ENCODE results near the gene DCDC2C. TPM values are rescaled to one million over a fixed set of nuclear protein-coding genes. Genes with fewer than 3 reads are reported as not detected.

The DCDC2C gene, protein sequence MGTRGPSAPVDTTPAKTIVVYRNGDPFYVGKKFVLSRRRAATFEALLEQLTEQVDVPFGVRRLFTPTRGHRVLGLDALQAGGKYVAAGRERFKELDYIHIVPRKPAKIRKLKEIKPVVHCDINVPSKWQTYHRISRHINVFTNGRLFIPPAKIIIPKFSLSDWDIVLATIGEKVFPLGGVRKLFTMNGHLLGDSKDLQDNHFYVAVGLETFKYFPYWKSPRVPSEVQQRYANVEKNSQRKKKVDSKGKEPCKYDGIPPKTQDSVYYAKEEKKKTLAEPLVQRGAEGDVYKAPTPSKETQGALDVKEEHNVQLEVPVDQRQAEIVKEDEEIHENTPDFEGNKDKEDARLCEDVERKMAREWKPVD
- total RNA-seq, result 0.69 TPM

DNA sequence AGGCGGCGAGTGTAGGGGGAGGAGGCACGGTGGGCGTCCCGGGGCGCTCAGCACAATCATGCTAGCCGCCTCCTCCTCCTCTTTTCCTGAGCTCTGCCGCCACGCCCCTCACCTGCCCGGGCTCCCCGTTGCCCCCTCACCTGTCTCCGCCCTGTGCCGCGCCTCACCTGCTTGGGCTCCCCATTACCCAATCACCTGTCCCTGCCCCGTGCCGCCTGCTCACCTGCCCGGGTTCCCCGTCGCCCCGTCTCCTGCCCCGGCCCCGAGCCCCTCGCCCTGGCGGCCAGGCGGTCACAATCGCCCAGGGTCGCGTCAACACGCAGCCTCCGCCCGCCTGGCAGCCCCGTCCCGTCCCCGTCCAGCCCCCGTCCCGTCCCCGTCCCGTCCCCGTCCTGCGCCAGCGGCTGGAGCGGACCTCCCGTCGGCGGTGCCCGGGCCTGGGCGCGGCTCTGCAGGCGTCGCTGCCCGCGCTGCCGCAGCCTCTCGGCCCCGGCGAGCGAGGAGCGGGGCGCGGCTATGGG is at the start of gene DCDC2C:
Gene DCDC2C (plus strand): TSS at position 340 of the 521 bp plus-strand sequence. CDS start 177 bp downstream, at position 517.

DNA sequence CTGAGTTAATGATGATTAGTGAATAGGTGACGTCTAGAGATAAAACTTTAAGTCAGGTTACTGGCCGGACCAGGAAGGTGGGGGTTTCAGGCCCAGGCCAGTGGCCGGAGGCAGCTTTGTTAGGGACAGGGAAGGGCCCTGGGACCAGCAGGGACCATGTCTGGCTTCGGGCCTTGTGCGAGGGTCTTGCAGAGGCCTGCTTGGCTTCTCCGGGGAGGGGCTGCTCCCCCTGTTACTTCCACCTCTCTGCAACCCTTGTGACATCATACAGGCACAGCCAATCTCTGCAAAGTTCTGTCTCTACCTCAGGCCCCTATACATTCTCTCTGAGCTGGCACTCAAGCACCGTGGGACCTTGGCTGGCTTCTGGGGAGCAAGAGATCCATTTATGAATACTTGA is 45.5 kb upstream of the DCDC2C start, which contains the start of gene ALLC:
Gene ALLC (plus strand): TSS at position 320 of the 400 bp plus-strand sequence. CDS start 12,958 bp downstream, outside the sequence.

Other genes starting within 250 kb of the DCDC2C start
- gene ADI1, start 184.0 kb upstream of the DCDC2C start, total RNA-seq, result 11.5 TPM
- 18.7 TPM for gene RNASEH1, start 145.2 kb upstream of the DCDC2C start, total RNA-seq
- gene RPS7, start 128.3 kb upstream of the DCDC2C start, total RNA-seq, result 838 TPM
- 1.2 TPM for gene COLEC11, start 108.5 kb upstream of the DCDC2C start, total RNA-seq
- gene ALLC, start 45.4 kb upstream of the DCDC2C start, total RNA-seq, result not detected